Measurements from ENCODE around the gene CYB561D2. TPM values are rescaled to one million over a fixed set of nuclear protein-coding genes. Genes with fewer than 3 reads are reported as not detected.

The CYB561D2 gene
- total and polyA plus RNA-seq, 4 experiments from 2014 or later = 39.6 to 68.3 (median 53.1) TPM

- Mint-ChIP-seq H3K27ac (peak overlapping the region in 5 of 7 donors; percentile 13 to 93 (median 62)), H3K4me3 (peak overlapping the region in 1 of 8 donors; percentile 15), H3K9me3 (peaks cover 0 to 2% (median 0%) of the 10 kb centered on the region in 8 donors), H3K36me3 (peaks cover 0 to 15% of the 10 kb centered on the region in 2 donors), H3K27me3 (no peaks in the 10 kb centered on the region), H3K4me1 (peaks cover 24 to 77% (median 47%) of the 10 kb centered on the region in 4 donors)
- Histone ChIP-seq H3K27me3 (ENCODE audit: insufficient read depth, low read length) (no peaks in the 10 kb centered on the region), H3K27ac (ENCODE audit: low read depth, low read length) (no peak overlapping the region), H3K36me3 (ENCODE audit: insufficient read depth, low read length) (peaks cover 6% of the 10 kb centered on the region), H3K4me1 (ENCODE audit: insufficient read depth, low read length) (peaks cover 65% of the 10 kb centered on the region), H3K4me3 (ENCODE audit: low read length in 2 of 2) (no peak overlapping the region), H3K9me3 (ENCODE audit: control insufficient read depth in 1 of 2, low read length in 2 of 2) (no peaks in the 10 kb centered on the region)
- ChIA-PET CTCF (ENCODE audit: partially characterized antibody) (interaction anchor here (1.6 kb wide), 1 partner anchor 203 kb away, joined by 3 read pairs; no protein-coding TSS in a partner anchor), POLR2A (ENCODE audit: partially characterized antibody) (interaction anchor here (1.5 to 23.7 kb wide), 4 partner anchors 8 to 226 kb away, joined by 3 to 595 read pairs (median 386); partner anchors contain the start of genes CYB561D2, HEMK1, HYAL3 and IFRD2)
- intact Hi-C loops (cut with micrococcal nuclease) = no loop called here
- no peak for DNase-seq
These were observed 7.6 kb upstream of the CYB561D2 start for GRCh38 chr3:50342813-50343633.

DNA sequence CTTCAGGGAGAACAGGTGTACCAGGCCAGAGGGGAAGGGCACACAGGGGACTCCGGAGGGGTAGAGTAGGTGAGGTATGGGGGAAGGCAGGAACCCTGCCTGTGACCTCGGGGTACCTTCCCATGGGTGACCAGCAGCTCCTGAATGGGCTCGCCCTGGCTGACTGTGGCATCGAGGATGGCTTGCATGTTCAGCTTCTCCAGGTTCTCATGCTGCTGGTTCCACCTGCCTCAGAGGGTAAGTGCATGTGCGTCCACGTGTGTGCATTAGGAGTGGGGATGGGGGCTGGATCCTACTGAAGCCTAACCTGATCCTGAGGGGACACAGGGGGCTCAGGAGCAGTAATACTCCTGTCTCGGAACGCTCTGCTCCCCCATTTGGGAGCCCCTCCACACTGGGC lies 5.7 kb upstream of the CYB561D2 start:
- intact Hi-C loops (cut with micrococcal nuclease) = no loop called here
- DNase-seq = no peak
- H3K36me3 Mint-ChIP-seq = peaks cover 0 to 20% of the 10 kb centered on the region in 2 donors
- Histone ChIP-seq H3K4me1 (ENCODE audit: insufficient read depth, low read length) (peaks cover 65% of the 10 kb centered on the region), H3K36me3 (ENCODE audit: insufficient read depth, low read length) (peaks cover 15% of the 10 kb centered on the region), H3K27ac (ENCODE audit: low read depth, low read length) (no peak overlapping the region), H3K4me3 (ENCODE audit: low read length in 2 of 2) (peak overlapping the region in 1 of 2 donors; percentile 27), H3K9me3 (ENCODE audit: control insufficient read depth in 1 of 2, low read length in 2 of 2) (no peaks in the 10 kb centered on the region), H3K27me3 (ENCODE audit: insufficient read depth, low read length) (no peaks in the 10 kb centered on the region)
- peaks cover 21 to 77% (median 46%) of the 10 kb centered on the region in 4 donors for H3K4me1 Mint-ChIP-seq
- peak overlapping the region in 1 of 7 donors; percentile 63 for H3K27ac Mint-ChIP-seq
- POLR2A ChIA-PET (ENCODE audit: partially characterized antibody) = interaction anchor here (1.3 to 23.7 kb wide), 3 partner anchors 7 to 46 kb away, joined by 4 to 595 read pairs (median 595); partner anchors contain the start of genes CYB561D2, HYAL3, NAA80 and NPRL2
- no peaks in the 10 kb centered on the region for H3K9me3 Mint-ChIP-seq
- H3K4me3 Mint-ChIP-seq = peak overlapping the region in 1 of 8 donors; percentile 70
- no peaks in the 10 kb centered on the region for H3K27me3 Mint-ChIP-seq
- CTCF ChIA-PET (ENCODE audit: partially characterized antibody) = interaction anchor here (1.0 to 4.1 kb wide), 5 partner anchors 8 to 201 kb away, joined by 3 to 46 read pairs (median 5); no protein-coding TSS in a partner anchor

GRCh38 chr3:50345586-50346234 lies 5.0 kb upstream of the CYB561D2 start, which contains the start of gene ZMYND10:
TSS of gene ZMYND10 (minus strand) at chr3:50345732. CDS start at chr3:50345579, 153 bp downstream.
- Histone ChIP-seq H3K27me3 (ENCODE audit: insufficient read depth, low read length) (no peaks in the 10 kb centered on the region), H3K4me3 (ENCODE audit: low read length in 2 of 2) (peak within 1 kb of the TSS in 1 of 2 donors; percentile 27), H3K9me3 (ENCODE audit: control insufficient read depth in 1 of 2, low read length in 2 of 2) (no peaks in the 10 kb centered on the region), H3K36me3 (ENCODE audit: insufficient read depth, low read length) (peaks cover 15% of the 10 kb centered on the region), H3K27ac (ENCODE audit: low read depth, low read length) (peak within 1 kb of the TSS; percentile 24), H3K4me1 (ENCODE audit: insufficient read depth, low read length) (peaks cover 63% of the 10 kb centered on the region)
- peak; percentile 72 to 76 (median 75) for DNase-seq
- no peaks in the 10 kb centered on the region for H3K9me3 Mint-ChIP-seq
- peak within 1 kb of the TSS in 6 of 7 donors; percentile 29 to 96 (median 76) for H3K27ac Mint-ChIP-seq
- H3K4me1 Mint-ChIP-seq = peaks cover 23 to 81% (median 50%) of the 10 kb centered on the region in 4 donors
- CTCF ChIA-PET (ENCODE audit: partially characterized antibody) = interaction anchor here (0.7 to 4.1 kb wide), 7 partner anchors 9 to 197 kb away, joined by 3 to 46 read pairs (median 5); partner anchors contain the start of gene TMEM115
- H3K27me3 Mint-ChIP-seq = no peaks in the 10 kb centered on the region
- intact Hi-C loops (cut with micrococcal nuclease) = no loop called here
- POLR2A ChIA-PET (ENCODE audit: partially characterized antibody) = interaction anchor here (0.7 to 23.7 kb wide), 5 partner anchors 6 to 47 kb away, joined by 3 to 595 read pairs (median 153); partner anchors contain the start of genes CYB561D2, HYAL3, NAA80 and NPRL2
- peak within 1 kb of the TSS; percentile 43 to 81 (median 68) for H3K4me3 Mint-ChIP-seq
- peaks cover 0 to 27% of the 10 kb centered on the region in 2 donors for H3K36me3 Mint-ChIP-seq

- Mint-ChIP-seq H3K27me3 (no peaks in the 10 kb centered on the region), H3K4me1 (peaks cover 23 to 87% (median 54%) of the 10 kb centered on the region in 4 donors), H3K9me3 (no peaks in the 10 kb centered on the region), H3K36me3 (peaks cover 0 to 36% of the 10 kb centered on the region in 2 donors), H3K4me3 (peak overlapping the region in 4 of 8 donors; percentile 32 to 77 (median 40)), H3K27ac (peak overlapping the region; percentile 64 to 96 (median 82))
- Histone ChIP-seq H3K4me1 (ENCODE audit: insufficient read depth, low read length) (peaks cover 65% of the 10 kb centered on the region), H3K9me3 (ENCODE audit: control insufficient read depth in 1 of 2, low read length in 2 of 2) (no peaks in the 10 kb centered on the region), H3K4me3 (ENCODE audit: low read length in 2 of 2) (no peak overlapping the region), H3K36me3 (ENCODE audit: insufficient read depth, low read length) (peaks cover 15% of the 10 kb centered on the region), H3K27me3 (ENCODE audit: insufficient read depth, low read length) (no peaks in the 10 kb centered on the region), H3K27ac (ENCODE audit: low read depth, low read length) (peak overlapping the region; percentile 39)
- intact Hi-C loops (cut with micrococcal nuclease) = loop anchor here (1.0 kb wide), 2 partner anchors 89 to 195 kb away; no protein-coding TSS in a partner anchor
- POLR2A ChIA-PET (ENCODE audit: partially characterized antibody) = interaction anchor here (0.6 to 23.7 kb wide), 10 partner anchors 12 to 271 kb away, joined by 3 to 595 read pairs (median 4); partner anchors contain the start of genes C3orf18, HEMK1, RASSF1 and TMEM115
- DNase-seq = peak; percentile 78 to 81 (median 79)
- CTCF ChIA-PET (ENCODE audit: partially characterized antibody) = interaction anchor here (0.6 to 4.5 kb wide), 17 partner anchors 9 to 1897 kb away, joined by 3 to 84 read pairs (median 3); partner anchors contain the start of genes CISH, HEMK1, HYAL3 and NAA80
These were observed 3.4 kb upstream of the CYB561D2 start for GRCh38 chr3:50347187-50347813.

DNA sequence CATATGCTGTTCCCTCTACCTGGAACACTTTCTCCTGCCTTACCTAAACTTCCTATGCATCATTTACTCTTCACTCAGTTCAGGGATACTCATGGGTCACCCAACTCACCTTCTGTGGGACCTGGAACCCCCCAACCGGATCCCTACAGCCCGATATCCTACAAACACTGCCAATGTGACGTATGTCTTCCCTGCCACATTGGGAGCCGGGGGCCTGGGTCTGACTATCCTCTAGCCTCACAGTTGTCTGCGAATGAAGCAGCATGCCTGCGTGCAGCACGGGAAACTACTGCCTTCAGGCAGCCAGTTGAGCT lies 492 bp upstream of the CYB561D2 start:
- ChIA-PET CTCF (ENCODE audit: partially characterized antibody) (interaction anchor here (0.8 to 4.5 kb wide), 10 partner anchors 12 to 1039 kb away, joined by 3 to 84 read pairs (median 4); partner anchors contain the start of genes RASSF1 and TUSC2), POLR2A (ENCODE audit: partially characterized antibody) (interaction anchor here (0.7 to 23.7 kb wide), 20 partner anchors 11 to 1257 kb away, joined by 3 to 595 read pairs (median 4); partner anchors contain the start of genes C3orf18, DCAF1, HEMK1 and HYAL3)
- DNase-seq = no peak
- Histone ChIP-seq H3K27me3 (ENCODE audit: insufficient read depth, low read length) (no peaks in the 10 kb centered on the region), H3K36me3 (ENCODE audit: insufficient read depth, low read length) (peaks cover 29% of the 10 kb centered on the region), H3K4me3 (ENCODE audit: low read length in 2 of 2) (peak overlapping the region; percentile 66 to 98), H3K27ac (ENCODE audit: low read depth, low read length) (peak overlapping the region; percentile 94), H3K4me1 (ENCODE audit: insufficient read depth, low read length) (peaks cover 60% of the 10 kb centered on the region), H3K9me3 (ENCODE audit: control insufficient read depth in 1 of 2, low read length in 2 of 2) (no peaks in the 10 kb centered on the region)
- no peaks in the 10 kb centered on the region for H3K27me3 Mint-ChIP-seq
- peak overlapping the region; percentile 96 to 99 (median 99) for H3K27ac Mint-ChIP-seq
- H3K9me3 Mint-ChIP-seq = no peaks in the 10 kb centered on the region
- H3K4me1 Mint-ChIP-seq = peaks cover 28 to 78% (median 52%) of the 10 kb centered on the region in 4 donors
- H3K36me3 Mint-ChIP-seq = peaks cover 6 to 57% of the 10 kb centered on the region in 2 donors
- H3K4me3 Mint-ChIP-seq = peak overlapping the region; percentile 91 to 99 (median 96)
- intact Hi-C loops (cut with micrococcal nuclease) = loop anchor here (1.0 to 5.0 kb wide), 5 partner anchors 13 to 262 kb away; partner anchors contain the start of genes CISH, HYAL3, IFRD2 and NAA80

- Histone ChIP-seq H3K27me3 (ENCODE audit: insufficient read depth, low read length) (no peaks in the 10 kb centered on the region), H3K4me1 (ENCODE audit: insufficient read depth, low read length) (peaks cover 60% of the 10 kb centered on the region), H3K27ac (ENCODE audit: low read depth, low read length) (peak overlapping the region; percentile 94), H3K36me3 (ENCODE audit: insufficient read depth, low read length) (peaks cover 38% of the 10 kb centered on the region), H3K4me3 (ENCODE audit: low read length in 2 of 2) (peak overlapping the region; percentile 66 to 98), H3K9me3 (ENCODE audit: control insufficient read depth in 1 of 2, low read length in 2 of 2) (no peaks in the 10 kb centered on the region)
- Mint-ChIP-seq H3K4me1 (peaks cover 26 to 79% (median 53%) of the 10 kb centered on the region in 4 donors), H3K4me3 (peak overlapping the region; percentile 91 to 99 (median 96)), H3K36me3 (peaks cover 6 to 64% of the 10 kb centered on the region in 2 donors), H3K9me3 (no peaks in the 10 kb centered on the region), H3K27ac (peak overlapping the region; percentile 96 to 99 (median 99)), H3K27me3 (no peaks in the 10 kb centered on the region)
- POLR2A ChIA-PET (ENCODE audit: partially characterized antibody) = interaction anchor here (1.2 to 23.7 kb wide), 11 partner anchors 10 to 262 kb away, joined by 3 to 595 read pairs (median 8); partner anchors contain the start of genes C3orf18, HEMK1, HYAL3 and IFRD2
- intact Hi-C loops (cut with micrococcal nuclease) = loop anchor here (1.0 to 5.0 kb wide), 3 partner anchors 8 to 261 kb away; partner anchors contain the start of genes CISH and TMEM115
- CTCF ChIA-PET (ENCODE audit: partially characterized antibody) = interaction anchor here (1.0 to 2.8 kb wide), 4 partner anchors 10 to 1038 kb away, joined by 3 to 31 read pairs (median 4); no protein-coding TSS in a partner anchor
- no peak for DNase-seq
These were observed 648 bp downstream of the CYB561D2 start for GRCh38 chr3:50351323-50351697.

Data from CD4-positive, alpha-beta memory T cell (primary cell).